ENCODE results near the gene CD86.

The CD86 gene

GRCh38 chr3:122060040-122060698 is 5.0 kb downstream of the CD86 start:
- no peak for DNase-seq (ENCODE audit: low spot score)

- DNase-seq (ENCODE audit: low spot score) = no peak
These were observed 8.7 kb downstream of the CD86 start for GRCh38 chr3:122063908-122064307.

GRCh38 chr3:122064326-122064725 is 9.2 kb downstream of the CD86 start:
- no peak for DNase-seq (ENCODE audit: low spot score)

GRCh38 chr3:122066331-122067213 is 11.4 kb downstream of the CD86 start:
- DNase-seq (ENCODE audit: low spot score) = no peak

GRCh38 chr3:122067214-122067550 is 12.0 kb downstream of the CD86 start:
- DNase-seq (ENCODE audit: low spot score) = no peak

- peak; percentile 65 for DNase-seq (ENCODE audit: low spot score)
These were observed 12.6 kb downstream of the CD86 start for GRCh38 chr3:122067588-122068240.

- DNase-seq (ENCODE audit: low spot score) = peak; percentile 86
These were observed 19.6 kb downstream of the CD86 start for GRCh38 chr3:122074621-122075265.

- no peak for DNase-seq (ENCODE audit: low spot score)
These were observed 21.5 kb downstream of the CD86 start for GRCh38 chr3:122076491-122077292.

GRCh38 chr3:122077293-122078234 is 22.4 kb downstream of the CD86 start:
- DNase-seq (ENCODE audit: low spot score) = peak; percentile 73

- no peak for DNase-seq (ENCODE audit: low spot score)
These were observed 23.2 kb downstream of the CD86 start for GRCh38 chr3:122078235-122078935.

GRCh38 chr3:122079524-122080206 is 24.5 kb downstream of the CD86 start:
- no peak for DNase-seq (ENCODE audit: low spot score)

- no peak for DNase-seq (ENCODE audit: low spot score)
These were observed 25.0 kb downstream of the CD86 start for GRCh38 chr3:122080207-122080587.

GRCh38 chr3:122081543-122082247 is 26.5 kb downstream of the CD86 start:
- peak; percentile 84 for DNase-seq (ENCODE audit: low spot score)

GRCh38 chr3:122082357-122082756 is 27.2 kb downstream of the CD86 start:
- no peak for DNase-seq (ENCODE audit: low spot score)

GRCh38 chr3:122084799-122085198 is 29.6 kb downstream of the CD86 start:
- DNase-seq (ENCODE audit: low spot score) = peak; percentile 69

GRCh38 chr3:122085673-122086072 is 30.5 kb downstream of the CD86 start:
- no peak for DNase-seq (ENCODE audit: low spot score)

GRCh38 chr3:122088531-122088930 is 33.4 kb downstream of the CD86 start:
- no peak for DNase-seq (ENCODE audit: low spot score)

- DNase-seq (ENCODE audit: low spot score) = no peak
These were observed 36.6 kb downstream of the CD86 start for GRCh38 chr3:122091602-122092295.
